ENCODE results near the gene PDCD1. TPM values are rescaled to one million over a fixed set of nuclear protein-coding genes. Genes with fewer than 3 reads are reported as not detected.

PDCD1 gene
- total and polyA plus RNA-seq, 7 donors: 0.14 to 3.2 (median 0.67) TPM; not detected in 3

GRCh38 chr2:241815477-241816430, 42.9 kb downstream of the PDCD1 start:
- 75 to 86% methylated on average over 48 of the region's 48 CpGs for WGBS, 2 donors
- Histone ChIP-seq H3K4me3 (no peak overlapping the region), H3K27me3 (peaks cover 0 to 34% (median 10%) of the 10 kb centered on the region in 3 donors), H3K4me1 (no peaks in the 10 kb centered on the region), H3K36me3 (no peaks in the 10 kb centered on the region), H3K9me3 (no peaks in the 10 kb centered on the region), H3K27ac (no peak overlapping the region)
- TF ChIP-seq POLR2A (IDR thresholded peaks at IDR 0.05) (no peak), CTCF (IDR thresholded peaks at IDR 0.05) (no peak)
- DNase-seq: peak; percentile 61
- intact Hi-C loops (cut with DNase I): no loop called here

GRCh38 chr2:241814643-241815476, 43.8 kb downstream of the PDCD1 start:
- Histone ChIP-seq H3K27ac (no peak overlapping the region), H3K9me3 (no peaks in the 10 kb centered on the region), H3K4me3 (no peak overlapping the region), H3K36me3 (no peaks in the 10 kb centered on the region), H3K4me1 (no peaks in the 10 kb centered on the region), H3K27me3 (peaks cover 0 to 27% (median 10%) of the 10 kb centered on the region in 3 donors)
- DNase-seq: peak; percentile 33
- intact Hi-C loops (cut with DNase I): no loop called here
- WGBS, 2 donors: 61 to 89% methylated on average over 52 of the region's 52 CpGs
- TF ChIP-seq POLR2AphosphoS5 (IDR thresholded peaks at IDR 0.05) (no peak), POLR2A (IDR thresholded peaks at IDR 0.05) (no peak), EP300 (IDR thresholded peaks at IDR 0.05) (no peak), CTCF (IDR thresholded peaks at IDR 0.05) (no peak)

GRCh38 chr2:241814393-241814642, 44.4 kb downstream of the PDCD1 start:
- intact Hi-C loops (cut with DNase I): no loop called here
- WGBS, 2 donors: 83 to 92% methylated on average over 17 of the region's 17 CpGs
- Histone ChIP-seq H3K36me3 (no peaks in the 10 kb centered on the region), H3K4me1 (no peaks in the 10 kb centered on the region), H3K27me3 (peaks cover 0 to 27% (median 10%) of the 10 kb centered on the region in 3 donors), H3K4me3 (no peak overlapping the region), H3K27ac (no peak overlapping the region), H3K9me3 (no peaks in the 10 kb centered on the region)
- TF ChIP-seq POLR2AphosphoS5 (IDR thresholded peaks at IDR 0.05): no peak
- no peak for DNase-seq

- H3K4me1 ChIP-seq: no peaks in the 10 kb centered on the region
- H3K27me3 ChIP-seq: peaks cover 0 to 27% (median 10%) of the 10 kb centered on the region in 3 donors
- no peaks in the 10 kb centered on the region for H3K36me3 ChIP-seq
- no peaks in the 10 kb centered on the region for H3K9me3 ChIP-seq
- H3K4me3 ChIP-seq: no peak overlapping the region
- no peak for TF ChIP-seq EP300 (IDR thresholded peaks at IDR 0.05)
- TF ChIP-seq POLR2A (IDR thresholded peaks at IDR 0.05): no peak
- no peak for TF ChIP-seq CTCF (IDR thresholded peaks at IDR 0.05)
- no peak for TF ChIP-seq POLR2AphosphoS5 (IDR thresholded peaks at IDR 0.05)
- H3K27ac ChIP-seq: no peak overlapping the region
- DNase-seq: peak; percentile 67
- intact Hi-C loops (cut with DNase I): no loop called here
- WGBS, 2 donors: 44 to 53% methylated on average over 20 of the region's 20 CpGs
Measured at GRCh38 chr2:241813644-241814392, 44.9 kb downstream of the PDCD1 start.

Measured in sigmoid colon (tissue), 7 donors.